Ectodermal cell (in vitro differentiated cells): ENCODE measurements around the gene CA10.

Experiments
- H3K27ac ChIP-seq: 2 replicates; pipeline ENCODE4 v1.7.0; 2013; ENCODE audit warnings: mild to moderate bottlenecking, low read depth, low read length; ENCODE audit not compliant: insufficient read depth, poor library complexity, severe bottlenecking
- H3K27me3 ChIP-seq: 2 replicates; pipeline ENCODE4 v1.7.0; 2013; ENCODE audit warnings: mild to moderate bottlenecking, low read length; ENCODE audit not compliant: insufficient read depth, control insufficient read depth, poor library complexity, severe bottlenecking
- H3K36me3 ChIP-seq: one replicate; pipeline ENCODE4 v1.7.0; 2013; ENCODE audit warnings: low read length; ENCODE audit not compliant: control insufficient read depth, insufficient read depth
- H3K4me1 ChIP-seq: one replicate; pipeline ENCODE4 v1.7.0; 2013; ENCODE audit warnings: low read length; ENCODE audit not compliant: control insufficient read depth, insufficient read depth
- H3K4me3 ChIP-seq: 2 replicates; pipeline ENCODE4 v1.7.0; 2013; ENCODE audit warnings: low read depth, low read length, control low read depth; ENCODE audit not compliant: insufficient read depth
- H3K9me3 ChIP-seq: 2 replicates; pipeline ENCODE4 v1.7.0; 2013; ENCODE audit warnings: mild to moderate bottlenecking, low read length, moderate library complexity; ENCODE audit not compliant: control insufficient read depth
- WGBS, 2 experiments: methylation state at CpG; one replicate each; pipeline ENCODE4 v1.1.7; 2013; ENCODE audit warnings: missing lambda C conversion rate in 2 of 2; 5-methylcytosine and 5-hydroxymethylcytosine counted together

The CA10 gene

GRCh38 chr17:51935477-51935876 is 223.0 kb downstream of the CA10 start:
- no peaks in the 10 kb centered on the region for H3K27me3 ChIP-seq
- no peaks in the 10 kb centered on the region for H3K36me3 ChIP-seq
- no peaks in the 10 kb centered on the region for H3K4me1 ChIP-seq
- no peak overlapping the region for H3K27ac ChIP-seq
- whole genome bisulfite sequencing, 2 experiments = 68 to 70% methylated on average over 3 of the region's 3 CpGs
- no peak overlapping the region for H3K4me3 ChIP-seq
- no peaks in the 10 kb centered on the region for H3K9me3 ChIP-seq

GRCh38 chr17:51933647-51934046 is 224.9 kb downstream of the CA10 start:
- 93 to 94% methylated on average over 7 of the region's 7 CpGs for WGBS, 2 experiments

GRCh38 chr17:51926448-51926847 is 232.1 kb downstream of the CA10 start:
- no peaks in the 10 kb centered on the region for H3K36me3 ChIP-seq
- no peak overlapping the region for H3K4me3 ChIP-seq
- H3K9me3 ChIP-seq = peaks cover 2% of the 10 kb centered on the region
- no peaks in the 10 kb centered on the region for H3K4me1 ChIP-seq
- 77 to 89% methylated on average over 4 of the region's 4 CpGs for WGBS, 2 experiments
- H3K27me3 ChIP-seq = no peaks in the 10 kb centered on the region
- no peak overlapping the region for H3K27ac ChIP-seq

More at GRCh38 chr17:51933647-51934046, 224.9 kb downstream of the CA10 start:
- Histone ChIP-seq H3K9me3 (no peaks in the 10 kb centered on the region), H3K27ac (no peak overlapping the region), H3K27me3 (no peaks in the 10 kb centered on the region), H3K4me3 (no peak overlapping the region), H3K4me1 (no peaks in the 10 kb centered on the region), H3K36me3 (no peaks in the 10 kb centered on the region)

- no peak overlapping the region for H3K27ac ChIP-seq
- no peaks in the 10 kb centered on the region for H3K27me3 ChIP-seq
- no peaks in the 10 kb centered on the region for H3K36me3 ChIP-seq
- no peak overlapping the region for H3K4me3 ChIP-seq
- WGBS, 2 experiments = no CpG with 5 or more reads among the region's 1 CpG
- peaks cover 4% of the 10 kb centered on the region for H3K9me3 ChIP-seq
- no peaks in the 10 kb centered on the region for H3K4me1 ChIP-seq
These were observed 237.0 kb downstream of the CA10 start for GRCh38 chr17:51921500-51921899.

- H3K27me3 ChIP-seq = no peaks in the 10 kb centered on the region
- H3K9me3 ChIP-seq = no peaks in the 10 kb centered on the region
- no peak overlapping the region for H3K4me3 ChIP-seq
These were observed 243.9 kb downstream of the CA10 start for GRCh38 chr17:51914577-51914976.

GRCh38 chr17:51913491-51914205 is 244.9 kb downstream of the CA10 start:
- no peaks in the 10 kb centered on the region for H3K27me3 ChIP-seq

More at GRCh38 chr17:51914577-51914976, 243.9 kb downstream of the CA10 start:
- H3K36me3 ChIP-seq = no peaks in the 10 kb centered on the region
- H3K27ac ChIP-seq = no peak overlapping the region
- H3K4me1 ChIP-seq = no peaks in the 10 kb centered on the region

GRCh38 chr17:51912939-51913338 is 245.6 kb downstream of the CA10 start:
- H3K27ac ChIP-seq = no peak overlapping the region
- 43 to 50% methylated on average over 1 to 2 of the region's 2 CpGs for WGBS, 2 experiments
- H3K9me3 ChIP-seq = no peaks in the 10 kb centered on the region
- H3K36me3 ChIP-seq = no peaks in the 10 kb centered on the region
- no peak overlapping the region for H3K4me3 ChIP-seq
- H3K4me1 ChIP-seq = no peaks in the 10 kb centered on the region
- no peaks in the 10 kb centered on the region for H3K27me3 ChIP-seq

More at GRCh38 chr17:51913491-51914205, 244.9 kb downstream of the CA10 start:
- WGBS, 2 experiments = 74 to 82% methylated on average over 4 of the region's 4 CpGs
- Histone ChIP-seq H3K4me3 (no peak overlapping the region), H3K27ac (no peak overlapping the region), H3K9me3 (no peaks in the 10 kb centered on the region), H3K36me3 (no peaks in the 10 kb centered on the region), H3K4me1 (no peaks in the 10 kb centered on the region)

- no peaks in the 10 kb centered on the region for H3K27me3 ChIP-seq
- WGBS, 2 experiments = 90 to 92% methylated on average over 6 of the region's 6 CpGs
- no peaks in the 10 kb centered on the region for H3K4me1 ChIP-seq
- H3K27ac ChIP-seq = no peak overlapping the region
- no peak overlapping the region for H3K4me3 ChIP-seq
- H3K36me3 ChIP-seq = no peaks in the 10 kb centered on the region
- H3K9me3 ChIP-seq = no peaks in the 10 kb centered on the region
These were observed 247.3 kb downstream of the CA10 start for GRCh38 chr17:51911237-51911636.

GRCh38 chr17:51909971-51910370 is 248.5 kb downstream of the CA10 start:
- no peak overlapping the region for H3K27ac ChIP-seq
- no peaks in the 10 kb centered on the region for H3K27me3 ChIP-seq
- H3K4me3 ChIP-seq = no peak overlapping the region
- WGBS, 2 experiments = 65 to 76% methylated on average over 3 of the region's 3 CpGs
- no peaks in the 10 kb centered on the region for H3K4me1 ChIP-seq
- no peaks in the 10 kb centered on the region for H3K36me3 ChIP-seq
- H3K9me3 ChIP-seq = no peaks in the 10 kb centered on the region

- H3K27ac ChIP-seq = no peak overlapping the region
- H3K27me3 ChIP-seq = no peaks in the 10 kb centered on the region
- no peaks in the 10 kb centered on the region for H3K9me3 ChIP-seq
- no peaks in the 10 kb centered on the region for H3K4me1 ChIP-seq
- WGBS, 2 experiments = 76 to 82% methylated on average over 7 of the region's 7 CpGs
- no peaks in the 10 kb centered on the region for H3K36me3 ChIP-seq
- no peak overlapping the region for H3K4me3 ChIP-seq
These were observed 249.5 kb downstream of the CA10 start for GRCh38 chr17:51908841-51909537.
